HepG2 (cell line): ENCODE data around the gene MINDY1. TPM values are rescaled to one million over a fixed set of nuclear protein-coding genes. Genes with fewer than 3 reads are reported as not detected.

Source experiments
- BRD4 ChIP-seq: sonication (generic); formaldehyde crosslinking; IDR thresholded peaks from 2 replicates; pipeline ENCODE4 v1.4.0; 2020; ENCODE audit warnings: missing genetic modification reagents
- BRF2 ChIP-seq: sonication (generic); formaldehyde crosslinking; IDR thresholded peaks from 2 replicates; pipeline ENCODE4 v1.8.1; 2022; ENCODE audit warnings: mild to moderate bottlenecking, missing genetic modification reagents
- CBX2 ChIP-seq, 2 experiments: fragments of 200-600 bp in 1 of 2; sonication (generic); formaldehyde crosslinking in 1 of 2; IDR thresholded peaks; 2 replicates each; pipeline versions ENCODE4 v1.7.0 to v1.8.1; 2018 to 2022; ENCODE audit warnings: low read depth in 2 of 2, low read length in 1 of 2, mild to moderate bottlenecking in 1 of 2, missing genetic modification reagents in 1 of 2
- DR1 ChIP-seq: sonication (generic); formaldehyde crosslinking; IDR thresholded peaks from 2 replicates; pipeline ENCODE4 v1.8.0; 2021; ENCODE audit warnings: mild to moderate bottlenecking, missing genetic modification reagents, inconsistent platforms
- FOXO1 ChIP-seq: sonication (generic); formaldehyde crosslinking; IDR thresholded peaks from 2 replicates; pipeline ENCODE4 v1.4.0; 2020; ENCODE audit warnings: missing genetic modification reagents
- GABPA ChIP-seq, 2 experiments: IDR thresholded peaks; 2 replicates each; pipeline ENCODE4 v1.6.1; 2011 to 2016; ENCODE audit warnings: low read depth in 2 of 2, low read length in 1 of 2, missing biosample characterization in 1 of 2, missing genetic modification characterization in 1 of 2
- HIVEP1 ChIP-seq: sonication (generic); formaldehyde crosslinking; IDR thresholded peaks from 2 replicates; pipeline ENCODE4 v1.4.0; 2020; ENCODE audit warnings: mild to moderate bottlenecking, missing genetic modification reagents
- NR3C1 ChIP-seq: sonication (generic); formaldehyde crosslinking; IDR thresholded peaks from 2 replicates; pipeline ENCODE4 v1.4.0; 2020; ENCODE audit warnings: missing genetic modification reagents
- PCBP2 ChIP-seq: fragments of 200-400 bp; formaldehyde crosslinking; optimal IDR thresholded peaks from 2 replicates; pipeline ENCODE3; 2018; ENCODE audit warnings: low read length, low read depth; ENCODE audit not compliant: poor library complexity, severe bottlenecking
- SMYD3 ChIP-seq: sonication (generic); formaldehyde crosslinking; IDR thresholded peaks from 2 replicates; pipeline ENCODE4 v1.8.1; 2023; ENCODE audit warnings: mild to moderate bottlenecking, missing genetic modification reagents
- SP1 ChIP-seq, 2 experiments: fragments of 450-650 bp in 1 of 2; sonication (generic) in 1 of 2; formaldehyde crosslinking in 1 of 2; IDR thresholded peaks; 2 replicates each; pipeline versions ENCODE4 v1.4.0 to v1.6.1; 2016 to 2020; ENCODE audit warnings: missing genetic modification reagents in 1 of 2
- ZBTB7B ChIP-seq: sonication (generic); formaldehyde crosslinking; IDR thresholded peaks from 2 replicates; pipeline ENCODE4 v1.4.0; 2020; ENCODE audit warnings: missing genetic modification reagents
- ZNF17 ChIP-seq: sonication (generic); formaldehyde crosslinking; IDR thresholded peaks from 2 replicates; pipeline ENCODE4 v1.5.0; 2020; ENCODE audit warnings: mild to moderate bottlenecking, missing genetic modification reagents
- ZNF331 ChIP-seq: sonication (generic); formaldehyde crosslinking; IDR thresholded peaks from 2 replicates; pipeline ENCODE4 v1.4.0; 2020; ENCODE audit warnings: missing genetic modification reagents
- ZNF484 ChIP-seq: sonication (generic); formaldehyde crosslinking; IDR thresholded peaks from 2 replicates; pipeline ENCODE4 v1.5.1; 2020; ENCODE audit warnings: mild to moderate bottlenecking, low read depth, missing genetic modification reagents, borderline replicate concordance
- ZNF687 ChIP-seq: sonication (generic); formaldehyde crosslinking; IDR thresholded peaks from 2 replicates; pipeline ENCODE4 v1.5.1; 2020; ENCODE audit warnings: mild to moderate bottlenecking, missing genetic modification reagents, moderate library complexity
- ZNF782 ChIP-seq: sonication (generic); formaldehyde crosslinking; IDR thresholded peaks from 2 replicates; pipeline ENCODE4 v1.4.0; 2020; ENCODE audit warnings: missing genetic modification reagents, mild to moderate bottlenecking, borderline replicate concordance
- polyA plus RNA-seq, 8 experiments: library from polyadenylated mRNA; depleted of rRNA in 3 of 8; stranded (reverse) in 7 of 8; unstranded in 1 of 8; fragments of >200 nt; fragmentation: Illumina TruSeq in 4 of 8; extraction: Trizol in 4 of 8; gene quantifications; 2 replicates each; pipeline versions ENCODE4 v1.2.1 to v1.2.3, GENCODE V29; 2011 to 2016; ENCODE audit warnings: low read depth in 4 of 8, missing spikeins in 1 of 8, mixed read lengths in 1 of 8; ENCODE audit not compliant: insufficient read depth in 1 of 8
- total RNA-seq, 5 experiments: library from RNA; depleted of rRNA; stranded (reverse); fragments of >200 nt; fragmentation: Illumina TruSeq; extraction: Trizol; gene quantifications; 2 replicates each; pipeline ENCODE4 v1.2.3, GENCODE V29; 2016; ENCODE audit warnings: low read depth in 1 of 5
- TF ChIP-seq, protein P1 (sequence below): sonication (generic); formaldehyde crosslinking; IDR thresholded peaks from 2 replicates; pipeline ENCODE4 v1.4.0; 2020; ENCODE audit warnings: missing genetic modification reagents
- TF ChIP-seq, protein P2 (sequence below): sonication (generic); formaldehyde crosslinking; IDR thresholded peaks from 2 replicates; pipeline ENCODE4 v1.4.0; 2020; ENCODE audit warnings: missing genetic modification reagents

The MINDY1 gene
- total and polyA plus RNA-seq, 2 of the 13 experiments (the other 11 are each of a cell fraction or from before 2014, with no cell fraction given), result 11.1 to 15.0 TPM

GRCh38 chr1:150970808-150971582 is 35.7 kb downstream of the MINDY1 start (continued):
- TF ChIP-seq, protein P1, sequence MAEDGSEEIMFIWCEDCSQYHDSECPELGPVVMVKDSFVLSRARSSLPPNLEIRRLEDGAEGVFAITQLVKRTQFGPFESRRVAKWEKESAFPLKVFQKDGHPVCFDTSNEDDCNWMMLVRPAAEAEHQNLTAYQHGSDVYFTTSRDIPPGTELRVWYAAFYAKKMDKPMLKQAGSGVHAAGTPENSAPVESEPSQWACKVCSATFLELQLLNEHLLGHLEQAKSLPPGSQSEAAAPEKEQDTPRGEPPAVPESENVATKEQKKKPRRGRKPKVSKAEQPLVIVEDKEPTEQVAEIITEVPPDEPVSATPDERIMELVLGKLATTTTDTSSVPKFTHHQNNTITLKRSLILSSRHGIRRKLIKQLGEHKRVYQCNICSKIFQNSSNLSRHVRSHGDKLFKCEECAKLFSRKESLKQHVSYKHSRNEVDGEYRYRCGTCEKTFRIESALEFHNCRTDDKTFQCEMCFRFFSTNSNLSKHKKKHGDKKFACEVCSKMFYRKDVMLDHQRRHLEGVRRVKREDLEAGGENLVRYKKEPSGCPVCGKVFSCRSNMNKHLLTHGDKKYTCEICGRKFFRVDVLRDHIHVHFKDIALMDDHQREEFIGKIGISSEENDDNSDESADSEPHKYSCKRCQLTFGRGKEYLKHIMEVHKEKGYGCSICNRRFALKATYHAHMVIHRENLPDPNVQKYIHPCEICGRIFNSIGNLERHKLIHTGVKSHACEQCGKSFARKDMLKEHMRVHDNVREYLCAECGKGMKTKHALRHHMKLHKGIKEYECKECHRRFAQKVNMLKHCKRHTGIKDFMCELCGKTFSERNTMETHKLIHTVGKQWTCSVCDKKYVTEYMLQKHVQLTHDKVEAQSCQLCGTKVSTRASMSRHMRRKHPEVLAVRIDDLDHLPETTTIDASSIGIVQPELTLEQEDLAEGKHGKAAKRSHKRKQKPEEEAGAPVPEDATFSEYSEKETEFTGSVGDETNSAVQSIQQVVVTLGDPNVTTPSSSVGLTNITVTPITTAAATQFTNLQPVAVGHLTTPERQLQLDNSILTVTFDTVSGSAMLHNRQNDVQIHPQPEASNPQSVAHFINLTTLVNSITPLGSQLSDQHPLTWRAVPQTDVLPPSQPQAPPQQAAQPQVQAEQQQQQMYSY (CRISPR knock-in tag), result no peak
- TF ChIP-seq ZNF484 (CRISPR knock-in tag), result no peak
- peak; percentile 53; the same call in 1 of the 2 replicates for TF ChIP-seq FOXO1 (CRISPR knock-in tag)
- TF ChIP-seq SP1 (IDR thresholded peaks at IDR 0.05), result no peak
- no peak for TF ChIP-seq SP1 (CRISPR knock-in tag; IDR thresholded peaks at IDR 0.05)
- TF ChIP-seq ZNF331 (CRISPR knock-in tag), result peak; percentile 89
- no peak for TF ChIP-seq SMYD3 (CRISPR knock-in tag)
- TF ChIP-seq BRF2 (CRISPR knock-in tag), result peak; percentile 17; the same call in 1 of the 2 replicates
- no peak for TF ChIP-seq DR1 (CRISPR knock-in tag)
- TF ChIP-seq, protein P2, sequence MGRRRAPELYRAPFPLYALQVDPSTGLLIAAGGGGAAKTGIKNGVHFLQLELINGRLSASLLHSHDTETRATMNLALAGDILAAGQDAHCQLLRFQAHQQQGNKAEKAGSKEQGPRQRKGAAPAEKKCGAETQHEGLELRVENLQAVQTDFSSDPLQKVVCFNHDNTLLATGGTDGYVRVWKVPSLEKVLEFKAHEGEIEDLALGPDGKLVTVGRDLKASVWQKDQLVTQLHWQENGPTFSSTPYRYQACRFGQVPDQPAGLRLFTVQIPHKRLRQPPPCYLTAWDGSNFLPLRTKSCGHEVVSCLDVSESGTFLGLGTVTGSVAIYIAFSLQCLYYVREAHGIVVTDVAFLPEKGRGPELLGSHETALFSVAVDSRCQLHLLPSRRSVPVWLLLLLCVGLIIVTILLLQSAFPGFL (CRISPR knock-in tag), result no peak
- peak; percentile 70 for TF ChIP-seq HIVEP1 (CRISPR knock-in tag)
- TF ChIP-seq PCBP2, result no peak
- peak; percentile 62; the same call in 1 of the 2 replicates for TF ChIP-seq ZBTB7B (CRISPR knock-in tag)
- TF ChIP-seq ZNF782 (CRISPR knock-in tag), result no peak
- no peak for TF ChIP-seq ZNF17 (CRISPR knock-in tag)
- no peak for TF ChIP-seq CBX2 (IDR thresholded peaks at IDR 0.05; ENCODE audit: low read depth, low read length)
- TF ChIP-seq CBX2 (CRISPR knock-in tag; IDR thresholded peaks at IDR 0.05; ENCODE audit: low read depth), result no peak; the same call in 1 of the 2 replicates
- TF ChIP-seq ZNF687 (CRISPR knock-in tag), result peak; percentile 74
- TF ChIP-seq NR3C1 (CRISPR knock-in tag), result no peak
- TF ChIP-seq GABPA (IDR thresholded peaks at IDR 0.05; ENCODE audit: low read depth, low read length), result no peak
- TF ChIP-seq GABPA (CRISPR knock-in tag; IDR thresholded peaks at IDR 0.05; ENCODE audit: low read depth), result peak; percentile 50
- no peak for TF ChIP-seq BRD4 (CRISPR knock-in tag)
